Measurements from ENCODE around the gene SMARCA1.

Gene SMARCA1

DNA sequence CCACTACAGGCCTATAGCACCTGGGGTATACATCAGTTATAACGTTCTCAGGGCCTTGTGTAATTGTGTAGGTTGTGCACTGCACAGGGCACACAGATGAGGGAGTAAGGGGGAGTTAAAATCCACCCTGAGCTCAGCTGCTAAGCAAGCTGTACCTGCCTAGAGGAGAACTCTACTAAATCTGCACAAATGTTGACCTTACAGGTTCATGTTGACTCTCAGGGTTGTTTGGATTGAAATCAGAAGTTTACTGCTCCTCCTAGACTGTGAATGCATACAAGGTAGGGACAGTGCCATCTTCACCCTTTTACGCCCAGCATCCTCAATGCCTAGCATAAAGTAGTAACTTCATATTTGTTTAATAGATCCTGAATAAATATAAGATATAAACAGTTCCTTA is 89.8 kb downstream of the SMARCA1 start:
- no peak for DNase-seq (ENCODE audit: low read depth)
- H3K4me3 ChIP-seq (ENCODE audit: low read depth, low read length), result no peak overlapping the region
- TF ChIP-seq, protein P1, sequence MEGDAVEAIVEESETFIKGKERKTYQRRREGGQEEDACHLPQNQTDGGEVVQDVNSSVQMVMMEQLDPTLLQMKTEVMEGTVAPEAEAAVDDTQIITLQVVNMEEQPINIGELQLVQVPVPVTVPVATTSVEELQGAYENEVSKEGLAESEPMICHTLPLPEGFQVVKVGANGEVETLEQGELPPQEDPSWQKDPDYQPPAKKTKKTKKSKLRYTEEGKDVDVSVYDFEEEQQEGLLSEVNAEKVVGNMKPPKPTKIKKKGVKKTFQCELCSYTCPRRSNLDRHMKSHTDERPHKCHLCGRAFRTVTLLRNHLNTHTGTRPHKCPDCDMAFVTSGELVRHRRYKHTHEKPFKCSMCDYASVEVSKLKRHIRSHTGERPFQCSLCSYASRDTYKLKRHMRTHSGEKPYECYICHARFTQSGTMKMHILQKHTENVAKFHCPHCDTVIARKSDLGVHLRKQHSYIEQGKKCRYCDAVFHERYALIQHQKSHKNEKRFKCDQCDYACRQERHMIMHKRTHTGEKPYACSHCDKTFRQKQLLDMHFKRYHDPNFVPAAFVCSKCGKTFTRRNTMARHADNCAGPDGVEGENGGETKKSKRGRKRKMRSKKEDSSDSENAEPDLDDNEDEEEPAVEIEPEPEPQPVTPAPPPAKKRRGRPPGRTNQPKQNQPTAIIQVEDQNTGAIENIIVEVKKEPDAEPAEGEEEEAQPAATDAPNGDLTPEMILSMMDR (IDR thresholded peaks at IDR 0.05; ENCODE audit: insufficient read depth, low read depth, low read length, missing control alignments), result no peak

DNA sequence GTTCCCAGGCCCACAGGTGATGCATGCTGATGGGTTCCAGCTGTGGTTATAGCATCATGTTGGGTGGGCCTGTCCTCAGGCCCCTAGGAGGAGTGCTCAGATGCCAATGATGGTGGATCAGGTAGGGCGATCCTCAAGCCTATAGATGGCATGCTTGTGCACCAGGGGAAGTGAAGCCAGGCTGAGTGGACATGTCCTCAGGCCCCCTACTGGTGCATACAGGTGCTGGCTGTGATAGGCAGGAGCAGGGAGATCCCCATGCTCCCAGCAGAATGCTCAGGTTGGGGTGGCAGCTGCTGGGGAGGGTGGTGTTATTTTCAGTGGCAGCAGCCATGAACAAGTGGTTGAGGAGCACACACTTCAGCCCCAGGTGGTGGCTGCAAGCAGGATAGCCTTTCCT is 96.0 kb downstream of the SMARCA1 start:
- peak; percentile 1 for DNase-seq (ENCODE audit: low read depth)
- TF ChIP-seq, protein P1 (IDR thresholded peaks at IDR 0.05; ENCODE audit: insufficient read depth, low read depth, low read length, missing control alignments), result no peak
- H3K4me3 ChIP-seq (ENCODE audit: low read depth, low read length), result no peak overlapping the region

DNA sequence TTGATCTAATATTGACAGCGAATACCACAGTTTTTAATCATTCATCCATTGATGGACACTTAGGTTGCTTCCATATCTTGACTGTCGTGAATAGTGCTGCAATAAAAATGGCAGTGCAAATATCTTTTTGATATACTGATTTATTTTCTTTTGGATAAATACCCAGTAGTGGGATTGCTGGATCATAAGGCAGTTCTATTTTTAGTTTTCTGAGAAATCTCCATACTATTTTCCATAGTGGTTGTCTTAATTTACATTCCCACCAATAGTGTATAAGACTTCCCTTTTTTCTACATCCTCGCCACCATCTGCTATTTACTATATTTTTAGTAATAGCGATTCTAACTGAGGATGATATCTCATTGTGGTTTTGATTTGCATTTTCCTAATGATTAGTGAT is 100.1 kb downstream of the SMARCA1 start:
- no peak overlapping the region for H3K4me3 ChIP-seq (ENCODE audit: low read depth, low read length)
- no peak for DNase-seq (ENCODE audit: low read depth)
- TF ChIP-seq, protein P1 (IDR thresholded peaks at IDR 0.05; ENCODE audit: insufficient read depth, low read depth, low read length, missing control alignments), result no peak

DNA sequence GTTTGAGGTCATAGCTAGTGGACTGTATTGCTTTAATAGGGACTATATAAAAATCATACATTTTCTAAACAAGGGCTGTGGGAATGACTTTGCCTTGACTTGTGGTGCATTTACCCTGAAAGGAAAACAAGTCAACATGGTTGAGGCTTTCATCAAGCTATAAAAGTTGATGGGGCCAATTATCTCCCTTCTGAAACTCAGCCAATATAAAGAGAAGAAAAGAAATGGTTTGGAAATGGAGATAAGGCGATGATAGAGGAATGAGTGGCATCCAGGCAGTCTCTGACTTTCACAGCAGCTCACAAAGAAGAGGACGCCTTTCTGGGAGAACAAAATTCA is 118.7 kb downstream of the SMARCA1 start:
- TF ChIP-seq, protein P1 (IDR thresholded peaks at IDR 0.05; ENCODE audit: insufficient read depth, low read depth, low read length, missing control alignments), result no peak
- no peak overlapping the region for H3K4me3 ChIP-seq (ENCODE audit: low read depth, low read length)
- no peak for DNase-seq (ENCODE audit: low read depth)

DNA sequence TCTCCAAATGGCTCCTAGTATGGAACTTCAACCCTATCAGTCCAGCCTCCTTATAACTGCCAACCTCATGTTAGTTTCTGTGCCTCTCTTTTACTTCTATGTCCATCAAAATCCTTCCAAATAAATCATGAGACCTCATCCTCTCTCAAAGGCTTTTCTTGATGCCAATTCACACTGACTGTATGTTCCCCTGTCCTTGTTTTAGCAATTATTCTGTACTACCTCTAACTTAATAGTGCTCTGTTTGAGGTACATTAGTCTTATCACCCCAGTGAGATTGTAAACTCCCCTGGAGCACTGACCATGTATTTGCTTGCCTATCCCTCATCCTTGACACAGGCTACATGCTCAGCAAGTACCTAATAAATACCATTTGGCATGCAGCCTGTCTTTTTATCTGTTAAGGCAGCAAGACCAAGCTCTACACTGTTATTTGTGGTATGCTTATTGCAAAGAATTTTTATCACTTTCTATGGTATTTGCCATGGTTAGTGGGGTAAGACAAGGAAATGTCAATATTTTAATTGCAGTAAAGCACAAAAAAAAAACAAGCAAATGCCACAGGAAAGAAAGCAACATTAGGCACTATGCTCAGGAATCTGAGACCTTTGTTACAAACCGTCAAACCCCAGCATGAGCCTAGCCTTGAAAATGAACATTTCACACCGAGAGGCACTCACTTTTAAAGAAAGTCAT is 119.2 kb downstream of the SMARCA1 start:
- H3K4me3 ChIP-seq (ENCODE audit: low read depth, low read length), result no peak overlapping the region
- DNase-seq (ENCODE audit: low read depth), result no peak
- TF ChIP-seq, protein P1 (IDR thresholded peaks at IDR 0.05; ENCODE audit: insufficient read depth, low read depth, low read length, missing control alignments), result no peak

All from GM12865 (cell line).